CD4-positive, alpha-beta T cell (primary cell): ENCODE measurements around the gene RPTN. TPM values are rescaled to one million over a fixed set of nuclear protein-coding genes. Genes with fewer than 3 reads are reported as not detected.

Experiments
- ATAC-seq: fragments of 200-7000 bp; cut with Tn5 transposase; one replicate; pipeline ENCODE4 v1.10.0; 2022; ENCODE audit warnings: mild to moderate bottlenecking; ENCODE audit not compliant: poor library complexity
- CTCF ChIA-PET: fragments of 350-600 bp; sonication (Branson Sonifier 250); formaldehyde crosslinking; loops from one replicate; lab custom pipeline; 2021; ENCODE audit warnings: antibody characterized with exemption, inconsistent platforms; lab: Charles Lee
- POLR2A ChIA-PET: fragments of 350-600 bp; sonication (Branson Sonifier 250); formaldehyde crosslinking; loops from one replicate; lab custom pipeline; 2021; ENCODE audit warnings: antibody characterized with exemption, inconsistent platforms; lab: Charles Lee
- DNase-seq, 14 experiments: peaks; one replicate each; pipeline ENCODE4 v3.0.0-alpha.2; 2013 to 2020; ENCODE audit warnings: mixed read lengths in 2 of 14
- H3K27ac ChIP-seq, 2 donors: one replicate each; pipeline versions ENCODE4 v1.5.1 to v1.7.0; 2013; ENCODE audit warnings: low read length in 2 of 2, low read depth in 1 of 2, mild to moderate bottlenecking in 1 of 2
- H3K27me3 ChIP-seq, 2 experiments: 1 replicate in 1 of 2; 2 replicates in 1 of 2; pipeline versions ENCODE4 v1.6.1 to v1.7.0; 2013; ENCODE audit warnings: low read length in 2 of 2, control low read depth in 1 of 2, mild to moderate bottlenecking in 1 of 2, moderate library complexity in 1 of 2; ENCODE audit not compliant: insufficient read depth in 2 of 2, control insufficient read depth in 1 of 2
- H3K36me3 ChIP-seq: one replicate; pipeline ENCODE4 v1.6.1; 2013; ENCODE audit warnings: low read length, control low read depth; ENCODE audit not compliant: insufficient read depth
- H3K4me1 ChIP-seq: one replicate; pipeline ENCODE4 v1.6.1; 2013; ENCODE audit warnings: low read length, control low read depth; ENCODE audit not compliant: insufficient read depth
- H3K4me3 ChIP-seq: one replicate; pipeline ENCODE4 v1.5.1; 2013; ENCODE audit warnings: mild to moderate bottlenecking, low read length, moderate library complexity
- H3K9me3 ChIP-seq, 2 experiments: 1 replicate in 1 of 2; 2 replicates in 1 of 2; pipeline versions ENCODE4 v1.6.1 to v1.7.0; 2013; ENCODE audit warnings: low read length in 2 of 2, mild to moderate bottlenecking in 2 of 2, control low read depth in 1 of 2, moderate library complexity in 1 of 2; ENCODE audit not compliant: control insufficient read depth in 1 of 2, insufficient read depth in 1 of 2
- H3K27ac Mint-ChIP-seq: one replicate; pipeline ENCODE4 v1.8.0; 2020; ENCODE audit warnings: mixed read lengths
- H3K27me3 Mint-ChIP-seq: one replicate; pipeline ENCODE4 v1.8.0; 2021; ENCODE audit warnings: mixed read lengths
- H3K36me3 Mint-ChIP-seq: one replicate; pipeline ENCODE4 v1.8.0; 2021; ENCODE audit warnings: low read depth, mixed read lengths
- H3K4me1 Mint-ChIP-seq: one replicate; pipeline ENCODE4 v1.8.0; 2021; ENCODE audit warnings: low read depth, mixed read lengths
- H3K4me3 Mint-ChIP-seq: one replicate; pipeline ENCODE4 v1.8.0; 2020; ENCODE audit warnings: mild to moderate bottlenecking, mixed read lengths
- H3K9me3 Mint-ChIP-seq: one replicate; pipeline ENCODE4 v1.8.0; 2020; ENCODE audit warnings: mixed read lengths
- CTCF ChIP-seq: fragments of 200-600 bp; IDR thresholded peaks from one replicate; pipeline ENCODE4 v1.8.0; 2022; ENCODE audit warnings: antibody characterized with exemption, mild to moderate bottlenecking
- intact Hi-C, 2 experiments: fragments of 100-400 bp; cut with DNase I in 1 of 2; cut with micrococcal nuclease in 1 of 2; formaldehyde crosslinking; loops; one replicate each; pipeline versions ENCODE4 v1.15.1 to v1.9.0; 2023 to 2025; cut with DNase I, micrococcal nuclease
- total RNA-seq, 174 experiments: library from RNA in 2 of 174; stranded (reverse) in 2 of 174; gene quantifications; one replicate each; pipeline ENCODE4 v1.2.3 and lab custom pipeline; 2021 to 2026

Gene RPTN
- total RNA-seq, 2 experiments from 2014 or later: not detected

- Mint-ChIP-seq H3K9me3 (no peaks in the 10 kb centered on the region), H3K4me3 (no peak overlapping the region), H3K36me3 (no peaks in the 10 kb centered on the region), H3K27me3 (peaks cover 61% of the 10 kb centered on the region), H3K4me1 (no peaks in the 10 kb centered on the region), H3K27ac (no peak overlapping the region)
- intact Hi-C loops: no loop called here
- no peaks in the 10 kb centered on the region for H3K36me3 ChIP-seq
- no peak for ATAC-seq
- H3K4me1 ChIP-seq: peaks cover 26% of the 10 kb centered on the region
- H3K9me3 ChIP-seq: peaks cover 0 to 26% of the 10 kb centered on the region in 2 experiments
- ChIA-PET CTCF (no interaction called here), POLR2A (interaction anchor here (0.6 kb wide), 1 partner anchor 238 kb away, joined by 3 read pairs; no protein-coding TSS in a partner anchor)
- H3K4me3 ChIP-seq: no peak overlapping the region
- H3K27me3 ChIP-seq: peaks cover 46 to 80% of the 10 kb centered on the region in 2 experiments
- TF ChIP-seq CTCF: no peak
- no peak for DNase-seq
- no peak overlapping the region for H3K27ac ChIP-seq
Observed at GRCh38 chr1:152104854-152105253, 54.2 kb downstream of the RPTN start.

Other genes with a start within 250 kb of the RPTN start
- 10 to 100 TPM; 24.0 to 24.5 TPM for gene THEM4, start 249.7 kb downstream of the RPTN start, total RNA-seq
- gene S100A10, start 165.4 kb downstream of the RPTN start, total RNA-seq: 100 to 1,000 TPM; 189 to 204 TPM
- gene S100A11, start 122.2 kb downstream of the RPTN start, total RNA-seq: 10 to 100 TPM; 23.6 to 24.1 TPM
- gene TCHHL1, start 70.2 kb downstream of the RPTN start, total RNA-seq: not detected
- gene TCHH, start 43.8 kb downstream of the RPTN start, total RNA-seq: not detected
- not detected for gene HRNR, start 65.0 kb upstream of the RPTN start, total RNA-seq
- not detected for gene FLG, start 166.0 kb upstream of the RPTN start, total RNA-seq
- gene FLG2, start 200.8 kb upstream of the RPTN start, total RNA-seq: not detected